Ascending aorta (tissue), 2 donors: ENCODE data around the gene SRSF11. TPM values are rescaled to one million over a fixed set of nuclear protein-coding genes. Genes with fewer than 3 reads are reported as not detected.

Experiments
- DNase-seq, 2 donors: peaks; one replicate each; pipeline ENCODE4 v3.0.0-alpha.2; 2019; ENCODE audit warnings: low spot score in 2 of 2
- H3K27ac ChIP-seq, 2 donors: fragments of 200-600 bp; sonication (generic); one replicate each; pipeline ENCODE4 v1.5.1; 2016 to 2017; ENCODE audit warnings: mild to moderate bottlenecking in 1 of 2
- H3K27me3 ChIP-seq: fragments of 200-600 bp; sonication (generic); one replicate; pipeline ENCODE4 v1.5.1; 2017
- H3K36me3 ChIP-seq, 2 donors: fragments of 200-600 bp; sonication (generic); one replicate each; pipeline ENCODE4 v1.5.1; 2016
- H3K4me1 ChIP-seq, 2 donors: fragments of 200-600 bp; sonication (generic); one replicate each; pipeline ENCODE4 v1.5.1; 2016 to 2017; ENCODE audit warnings: mild to moderate bottlenecking in 1 of 2
- H3K4me3 ChIP-seq, 2 donors: fragments of 200-600 bp; sonication (generic); one replicate each; pipeline ENCODE4 v1.5.1; 2016 to 2017; ENCODE audit warnings: mild to moderate bottlenecking in 1 of 2
- H3K9me3 ChIP-seq, 2 donors: fragments of 200-600 bp; sonication (generic); one replicate each; pipeline ENCODE4 v1.5.1; 2016
- CTCF ChIP-seq, 3 experiments: fragments of 200-600 bp in 2 of 3; fragments of 450-650 bp in 1 of 3; sonication (generic) in 2 of 3; IDR thresholded peaks; one replicate each; pipeline ENCODE4 v1.5.1; 2016 to 2019; ENCODE audit warnings: antibody characterized with exemption in 3 of 3, mild to moderate bottlenecking in 1 of 3, moderate library complexity in 1 of 3
- intact Hi-C: fragments of 100-400 bp; cut with DNase I; formaldehyde crosslinking; loops from one replicate; pipeline ENCODE4 v1.15.1; 2023
- total RNA-seq: library from RNA; depleted of rRNA; stranded (reverse); fragments of >200 nt; gene quantifications from one replicate; pipeline ENCODE4 v1.1.0, GENCODE V29; 2016

SRSF11 gene
- total RNA-seq, 1 donor from 2014 or later = 81.0 TPM

DNA sequence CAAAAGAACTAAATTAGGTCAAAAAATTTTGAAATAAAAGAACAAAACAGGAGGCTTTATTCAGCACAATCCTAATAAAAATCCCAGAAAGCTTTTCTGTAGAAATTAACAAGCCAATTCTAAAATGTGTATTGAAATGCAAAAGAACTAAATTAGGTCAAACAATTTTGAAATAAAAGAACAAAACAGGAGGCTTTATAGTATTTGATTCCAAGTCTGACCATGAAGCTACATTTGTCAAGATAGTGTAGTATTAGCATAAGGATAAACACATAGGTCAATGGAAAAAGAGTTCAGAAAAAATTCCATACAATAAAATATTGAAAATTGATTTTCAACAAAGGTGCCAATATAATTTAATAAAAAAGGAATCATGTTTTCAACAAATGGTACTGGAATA is 26.6 kb upstream of the SRSF11 start:
- intact Hi-C loops = no loop called here
- no peak overlapping the region for H3K4me3 ChIP-seq
- H3K27me3 ChIP-seq = no peaks in the 10 kb centered on the region
- H3K9me3 ChIP-seq = no peaks in the 10 kb centered on the region
- no peaks in the 10 kb centered on the region for H3K4me1 ChIP-seq
- no peaks in the 10 kb centered on the region for H3K36me3 ChIP-seq
- no peak for DNase-seq
- no peak for TF ChIP-seq CTCF (IDR thresholded peaks at IDR 0.05)
- no peak overlapping the region for H3K27ac ChIP-seq

DNA sequence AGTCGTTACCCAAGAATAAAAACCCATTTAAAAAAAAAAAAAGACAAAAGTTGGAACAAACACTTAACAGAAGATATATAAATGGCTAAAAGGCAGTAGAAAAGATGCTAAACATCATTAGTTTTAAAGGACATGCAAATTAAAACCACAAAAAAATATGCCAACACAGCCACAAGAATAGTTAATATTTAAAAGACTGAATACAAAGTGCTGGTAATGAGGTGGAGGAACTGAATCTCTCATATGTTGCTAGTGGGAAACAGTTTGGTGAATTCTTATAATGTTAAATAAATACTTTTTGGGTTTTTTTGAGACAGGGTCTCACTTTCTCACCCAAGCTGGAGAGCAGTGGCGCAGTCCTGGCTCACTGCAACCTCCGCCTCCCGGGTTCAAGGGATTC is 25.8 kb upstream of the SRSF11 start:
- H3K4me3 ChIP-seq = no peak overlapping the region
- no peaks in the 10 kb centered on the region for H3K4me1 ChIP-seq
- intact Hi-C loops = no loop called here
- no peaks in the 10 kb centered on the region for H3K9me3 ChIP-seq
- TF ChIP-seq CTCF (IDR thresholded peaks at IDR 0.05) = no peak
- no peaks in the 10 kb centered on the region for H3K27me3 ChIP-seq
- H3K27ac ChIP-seq = no peak overlapping the region
- DNase-seq = no peak
- H3K36me3 ChIP-seq = no peaks in the 10 kb centered on the region

DNA sequence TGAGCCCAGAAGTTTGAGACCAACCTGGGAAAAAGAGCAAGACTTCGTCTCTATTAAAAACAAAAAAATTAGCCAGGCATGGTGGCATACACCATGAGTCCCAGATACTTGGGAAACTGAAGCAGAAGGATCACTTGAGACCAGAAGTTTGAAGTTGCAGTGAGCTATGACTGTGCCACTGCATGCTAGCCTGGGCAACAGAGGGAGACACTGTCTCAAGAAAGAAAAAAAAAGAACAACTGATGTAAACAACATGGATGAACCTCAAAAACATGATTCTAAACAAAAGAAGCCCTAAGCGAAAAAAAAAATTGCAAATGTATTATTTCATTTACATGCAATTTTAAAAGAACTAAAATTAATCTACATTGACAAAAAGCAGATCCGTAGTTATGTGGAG is 24.8 kb upstream of the SRSF11 start:
- no peak for DNase-seq
- H3K27ac ChIP-seq = no peak overlapping the region
- H3K9me3 ChIP-seq = no peaks in the 10 kb centered on the region
- H3K4me1 ChIP-seq = no peaks in the 10 kb centered on the region
- no peaks in the 10 kb centered on the region for H3K36me3 ChIP-seq
- H3K27me3 ChIP-seq = no peaks in the 10 kb centered on the region
- no peak overlapping the region for H3K4me3 ChIP-seq
- intact Hi-C loops = no loop called here
- no peak for TF ChIP-seq CTCF (IDR thresholded peaks at IDR 0.05)

GRCh38 chr1:70200065-70200464 is 21.1 kb upstream of the SRSF11 start:
- Histone ChIP-seq H3K27ac (no peak overlapping the region), H3K4me3 (no peak overlapping the region), H3K9me3 (no peaks in the 10 kb centered on the region), H3K4me1 (peaks cover 0 to 6% of the 10 kb centered on the region in 2 donors), H3K36me3 (no peaks in the 10 kb centered on the region), H3K27me3 (no peaks in the 10 kb centered on the region)
- intact Hi-C loops = loop anchor here (10.0 kb wide), 1 partner anchor 1965 kb away; the partner anchor contains the start of gene WLS
- DNase-seq = no peak
- no peak for TF ChIP-seq CTCF (IDR thresholded peaks at IDR 0.05)

GRCh38 chr1:70202173-70202758 is 18.9 kb upstream of the SRSF11 start:
- Histone ChIP-seq H3K36me3 (no peaks in the 10 kb centered on the region), H3K9me3 (no peaks in the 10 kb centered on the region), H3K4me3 (no peak overlapping the region), H3K27ac (no peak overlapping the region), H3K27me3 (no peaks in the 10 kb centered on the region), H3K4me1 (peaks cover 0 to 16% of the 10 kb centered on the region in 2 donors)
- DNase-seq = no peak
- intact Hi-C loops = loop anchor here (10.0 kb wide), 1 partner anchor 1967 kb away; the partner anchor contains the start of gene WLS
- TF ChIP-seq CTCF (IDR thresholded peaks at IDR 0.05) = no peak
